Tibial nerve (tissue), 4 donors: Measurements from ENCODE around the gene OSBPL6. TPM values are rescaled to one million over a fixed set of nuclear protein-coding genes. Genes with fewer than 3 reads are reported as not detected.

Experiments
- DNase-seq, 2 donors: peaks; one replicate each; pipeline ENCODE4 v3.0.0-alpha.2; 2019; ENCODE audit warnings: low spot score in 2 of 2
- H3K27ac ChIP-seq, 4 donors: fragments of 200-600 bp; sonication (generic) in 3 of 4; one replicate each; pipeline ENCODE4 v1.5.1; 2017 to 2019; ENCODE audit warnings: mild to moderate bottlenecking in 1 of 4
- H3K27me3 ChIP-seq, 2 donors: fragments of 200-600 bp; sonication (generic) in 1 of 2; one replicate each; pipeline versions ENCODE4 v1.5.1 to v1.6.0; 2017 to 2019
- H3K36me3 ChIP-seq, 3 donors: fragments of 200-600 bp; sonication (generic); one replicate each; pipeline ENCODE4 v1.5.1; 2018 to 2019
- H3K4me1 ChIP-seq, 4 donors: fragments of 200-600 bp; sonication (generic) in 3 of 4; one replicate each; pipeline ENCODE4 v1.5.1; 2017 to 2019
- H3K4me3 ChIP-seq, 4 donors: fragments of 200-600 bp; sonication (generic) in 3 of 4; one replicate each; pipeline ENCODE4 v1.5.1; 2017 to 2019; ENCODE audit warnings: mild to moderate bottlenecking in 1 of 4, moderate library complexity in 1 of 4
- H3K9me3 ChIP-seq, 4 donors: fragments of 200-600 bp; sonication (generic) in 3 of 4; one replicate each; pipeline ENCODE4 v1.5.1; 2017 to 2019
- EP300 ChIP-seq, 2 donors: sonication (generic); formaldehyde crosslinking; IDR thresholded peaks; one replicate each; pipeline ENCODE4 v1.6.1; 2017; ENCODE audit warnings: antibody characterized with exemption in 2 of 2, mild to moderate bottlenecking in 1 of 2
- POLR2A ChIP-seq, 2 donors: fragments of 450-650 bp; IDR thresholded peaks; one replicate each; pipeline ENCODE4 v1.6.1; 2017; ENCODE audit warnings: antibody characterized with exemption in 2 of 2, mild to moderate bottlenecking in 2 of 2, moderate library complexity in 2 of 2
- WGBS, 2 donors: methylation state at CpG; one replicate each; pipeline ENCODE4 v1.1.5; 2018; 5-methylcytosine and 5-hydroxymethylcytosine counted together
- total RNA-seq, 4 donors: library from RNA; depleted of rRNA; stranded (reverse); fragments of >200 nt; gene quantifications; one replicate each; pipeline ENCODE4 v1.1.0, GENCODE V29; 2016
- TF ChIP-seq, protein P1 (sequence below), 5 experiments: fragments of 200-600 bp in 3 of 5; fragments of 450-650 bp in 2 of 5; sonication (generic) in 3 of 5; IDR thresholded peaks; one replicate each; pipeline ENCODE4 v1.5.1; 2016 to 2019; ENCODE audit warnings: antibody characterized with exemption in 5 of 5, mild to moderate bottlenecking in 3 of 5, moderate library complexity in 2 of 5

Gene OSBPL6
- total RNA-seq, 4 donors from 2014 or later: 0.66 to 3.1 (median 1.6) TPM

DNA sequence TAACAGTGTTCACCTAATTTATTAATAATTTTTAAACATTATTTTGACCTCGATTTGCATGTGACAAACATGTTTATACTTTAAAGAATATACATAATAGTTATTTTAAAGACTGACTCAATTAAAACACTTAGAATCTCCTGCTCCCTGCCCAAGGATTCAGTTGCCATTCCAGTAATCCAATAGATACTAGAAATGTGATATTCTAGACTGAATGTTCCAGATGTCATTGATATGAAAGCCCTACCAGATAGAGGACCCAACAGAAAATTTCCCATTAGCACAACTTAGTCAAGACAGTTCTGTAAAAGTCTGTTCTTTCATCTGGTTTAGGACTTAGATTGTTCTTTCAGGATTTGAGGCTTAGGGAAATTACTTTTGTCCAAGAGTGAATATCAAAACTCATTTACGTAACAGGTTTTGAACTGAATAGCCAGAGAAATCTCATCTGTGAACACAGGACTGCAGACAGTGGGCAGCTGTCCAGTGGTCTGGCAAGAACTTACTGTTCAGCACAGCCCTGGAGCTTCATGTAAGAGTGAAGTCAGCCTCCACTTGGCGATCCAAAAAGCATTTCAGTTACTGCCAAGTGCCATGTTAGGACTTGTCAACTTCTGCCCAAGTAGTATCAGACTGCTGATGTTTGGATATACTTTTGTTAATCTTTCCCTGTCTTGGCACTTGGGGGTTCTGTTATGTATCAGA, 77.5 kb downstream of the OSBPL6 start:
- peak; percentile 49 to 60 for DNase-seq
- Histone ChIP-seq H3K4me1 (no peaks in the 10 kb centered on the region), H3K36me3 (no peaks in the 10 kb centered on the region), H3K27me3 (no peaks in the 10 kb centered on the region), H3K27ac (no peak overlapping the region), H3K9me3 (no peaks in the 10 kb centered on the region), H3K4me3 (no peak overlapping the region)
- 72 to 76% methylated on average over 3 of the region's 3 CpGs for WGBS, 2 donors
- no peak for TF ChIP-seq POLR2A (IDR thresholded peaks at IDR 0.05)
- TF ChIP-seq EP300 (IDR thresholded peaks at IDR 0.05): no peak
- TF ChIP-seq, protein P1, sequence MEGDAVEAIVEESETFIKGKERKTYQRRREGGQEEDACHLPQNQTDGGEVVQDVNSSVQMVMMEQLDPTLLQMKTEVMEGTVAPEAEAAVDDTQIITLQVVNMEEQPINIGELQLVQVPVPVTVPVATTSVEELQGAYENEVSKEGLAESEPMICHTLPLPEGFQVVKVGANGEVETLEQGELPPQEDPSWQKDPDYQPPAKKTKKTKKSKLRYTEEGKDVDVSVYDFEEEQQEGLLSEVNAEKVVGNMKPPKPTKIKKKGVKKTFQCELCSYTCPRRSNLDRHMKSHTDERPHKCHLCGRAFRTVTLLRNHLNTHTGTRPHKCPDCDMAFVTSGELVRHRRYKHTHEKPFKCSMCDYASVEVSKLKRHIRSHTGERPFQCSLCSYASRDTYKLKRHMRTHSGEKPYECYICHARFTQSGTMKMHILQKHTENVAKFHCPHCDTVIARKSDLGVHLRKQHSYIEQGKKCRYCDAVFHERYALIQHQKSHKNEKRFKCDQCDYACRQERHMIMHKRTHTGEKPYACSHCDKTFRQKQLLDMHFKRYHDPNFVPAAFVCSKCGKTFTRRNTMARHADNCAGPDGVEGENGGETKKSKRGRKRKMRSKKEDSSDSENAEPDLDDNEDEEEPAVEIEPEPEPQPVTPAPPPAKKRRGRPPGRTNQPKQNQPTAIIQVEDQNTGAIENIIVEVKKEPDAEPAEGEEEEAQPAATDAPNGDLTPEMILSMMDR (IDR thresholded peaks at IDR 0.05): no peak

DNA sequence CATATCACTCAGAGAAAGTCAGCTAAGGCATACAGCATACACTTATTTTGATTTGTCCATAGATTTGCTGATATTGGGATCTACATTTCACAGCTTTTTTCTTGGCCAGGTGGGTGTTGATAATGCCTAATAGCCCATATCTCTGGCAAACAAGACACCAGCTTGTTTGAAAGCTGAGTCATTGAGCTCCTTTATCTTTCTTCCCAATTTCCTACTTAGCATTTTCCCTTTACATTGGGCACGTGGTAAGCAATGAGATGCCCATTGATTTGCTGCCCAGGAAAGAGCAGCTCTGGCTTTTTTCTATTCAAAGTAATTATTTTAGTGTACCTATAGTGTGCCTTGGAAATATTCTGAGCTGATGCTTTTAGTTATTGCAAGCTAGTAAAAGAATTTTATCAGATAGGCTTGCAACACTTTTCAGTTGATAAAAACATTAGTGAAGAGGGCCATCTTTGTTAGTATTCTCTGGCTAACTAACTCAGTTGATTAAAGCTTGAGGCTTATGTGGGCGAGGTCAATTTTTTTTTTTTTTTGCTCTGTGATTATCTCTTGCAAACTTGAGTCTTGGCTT, 79.6 kb downstream of the OSBPL6 start:
- Histone ChIP-seq H3K27me3 (no peaks in the 10 kb centered on the region), H3K4me3 (no peak overlapping the region), H3K4me1 (no peaks in the 10 kb centered on the region), H3K36me3 (no peaks in the 10 kb centered on the region), H3K27ac (no peak overlapping the region), H3K9me3 (no peaks in the 10 kb centered on the region)
- WGBS, 2 donors: 70 to 76% methylated on average over 2 of the region's 2 CpGs
- no peak for DNase-seq
- no peak for TF ChIP-seq EP300 (IDR thresholded peaks at IDR 0.05)
- TF ChIP-seq POLR2A (IDR thresholded peaks at IDR 0.05): no peak
- TF ChIP-seq, protein P1 (IDR thresholded peaks at IDR 0.05): no peak

- no peak overlapping the region for H3K27ac ChIP-seq
- DNase-seq: no peak
- WGBS, 2 donors: 71 to 81% methylated on average over 5 of the region's 5 CpGs
- H3K4me3 ChIP-seq: no peak overlapping the region
- no peaks in the 10 kb centered on the region for H3K9me3 ChIP-seq
- TF ChIP-seq EP300 (IDR thresholded peaks at IDR 0.05) (peak in 1 of 2 donors; percentile 29), POLR2A (IDR thresholded peaks at IDR 0.05) (no peak)
- H3K27me3 ChIP-seq: no peaks in the 10 kb centered on the region
- H3K36me3 ChIP-seq: no peaks in the 10 kb centered on the region
- H3K4me1 ChIP-seq: no peaks in the 10 kb centered on the region
These were observed 81.3 kb downstream of the OSBPL6 start for GRCh38 chr2:178275600-178275999.

DNA sequence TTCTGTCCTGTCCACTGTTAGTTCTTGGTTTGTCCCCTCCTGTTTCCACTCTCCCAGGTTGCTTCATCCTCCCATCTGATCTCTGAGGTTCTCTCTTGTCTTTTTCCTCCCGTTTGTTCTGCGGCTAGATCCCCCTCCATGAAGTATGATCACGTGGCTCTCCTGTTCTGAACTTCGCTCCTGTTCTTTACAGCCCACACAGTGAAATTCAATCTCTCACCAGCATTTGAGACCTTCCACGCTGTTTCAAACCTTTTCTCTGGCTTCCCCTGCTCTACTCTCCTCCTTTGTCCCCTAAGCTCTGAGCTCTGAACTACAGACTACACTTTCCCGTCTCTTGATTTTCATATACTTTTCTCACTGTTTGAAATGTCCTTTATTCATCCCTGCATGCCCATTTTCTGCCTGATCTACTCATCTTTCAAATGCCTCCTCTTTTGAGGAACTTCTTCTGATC, 83.5 kb downstream of the OSBPL6 start:
- no peak for DNase-seq
- no peaks in the 10 kb centered on the region for H3K36me3 ChIP-seq
- no peak overlapping the region for H3K4me3 ChIP-seq
- H3K27me3 ChIP-seq: no peaks in the 10 kb centered on the region
- TF ChIP-seq EP300 (IDR thresholded peaks at IDR 0.05): no peak
- WGBS, 2 donors: 34 to 36% methylated on average over 6 of the region's 6 CpGs
- H3K9me3 ChIP-seq: no peaks in the 10 kb centered on the region
- H3K27ac ChIP-seq: no peak overlapping the region
- H3K4me1 ChIP-seq: peaks cover 0 to 5% (median 0%) of the 10 kb centered on the region in 4 donors

DNA sequence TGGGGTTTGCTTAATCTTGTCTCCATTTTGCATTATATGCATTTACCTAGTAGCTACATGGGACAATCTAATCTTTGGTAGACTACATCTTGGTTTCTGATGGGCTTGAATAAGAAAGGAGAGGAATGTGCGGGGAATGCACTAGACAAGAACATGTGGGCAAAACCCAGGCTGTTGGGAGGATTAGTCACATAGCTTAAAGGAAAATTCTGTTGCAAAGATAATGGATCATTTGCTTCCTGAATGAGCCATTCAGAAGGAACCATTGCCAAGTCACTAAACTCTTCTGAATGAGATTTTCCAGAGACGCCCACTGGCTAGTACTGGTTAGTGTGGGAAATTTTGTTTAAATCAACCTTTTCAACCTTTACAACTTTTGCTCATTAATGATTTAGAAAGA, 84.8 kb downstream of the OSBPL6 start:
- 52 to 55% methylated on average over 2 of the region's 2 CpGs for WGBS, 2 donors

DNA sequence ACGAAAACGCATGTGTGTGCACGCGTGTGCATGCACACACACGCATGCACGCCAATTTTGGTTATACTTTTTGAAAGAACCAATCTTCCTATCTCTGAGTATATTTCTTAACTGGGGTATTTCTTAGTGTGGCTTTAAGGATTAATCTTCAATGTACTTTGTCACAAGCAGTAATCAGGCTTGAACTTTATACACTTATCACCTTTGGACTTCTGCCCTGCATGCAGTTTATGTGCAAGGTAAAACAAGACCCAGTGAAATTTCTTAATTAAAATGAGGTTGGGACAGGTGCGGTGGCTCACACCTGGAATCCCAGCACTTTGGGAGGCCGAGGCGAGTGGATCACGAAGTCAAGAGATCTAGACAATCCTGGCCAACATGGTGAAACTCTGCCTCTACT, 85.3 kb downstream of the OSBPL6 start:
- TF ChIP-seq POLR2A (IDR thresholded peaks at IDR 0.05) (no peak), EP300 (IDR thresholded peaks at IDR 0.05) (no peak)
- TF ChIP-seq, protein P1 (IDR thresholded peaks at IDR 0.05): no peak
- Histone ChIP-seq H3K4me1 (peaks cover 0 to 5% (median 0%) of the 10 kb centered on the region in 4 donors), H3K36me3 (no peaks in the 10 kb centered on the region), H3K27ac (no peak overlapping the region), H3K9me3 (no peaks in the 10 kb centered on the region), H3K4me3 (no peak overlapping the region), H3K27me3 (no peaks in the 10 kb centered on the region)
- WGBS, 2 donors: 95 to 96% methylated on average over 10 of the region's 10 CpGs
- no peak for DNase-seq

More for the DNA sequence above, 84.8 kb downstream of the OSBPL6 start:
- DNase-seq: no peak
- H3K27ac ChIP-seq: no peak overlapping the region
- H3K36me3 ChIP-seq: no peaks in the 10 kb centered on the region
- peaks cover 0 to 5% (median 0%) of the 10 kb centered on the region in 4 donors for H3K4me1 ChIP-seq
- TF ChIP-seq POLR2A (IDR thresholded peaks at IDR 0.05) (no peak), EP300 (IDR thresholded peaks at IDR 0.05) (no peak)
- TF ChIP-seq, protein P1 (IDR thresholded peaks at IDR 0.05): no peak
- H3K27me3 ChIP-seq: no peaks in the 10 kb centered on the region
- no peaks in the 10 kb centered on the region for H3K9me3 ChIP-seq
- H3K4me3 ChIP-seq: no peak overlapping the region
